Keratinocyte (primary cell): ENCODE data around the gene CCDC174. TPM values are rescaled to one million over a fixed set of nuclear protein-coding genes. Genes with fewer than 3 reads are reported as not detected.

Source experiments
- DNase-seq: peaks from one replicate; pipeline ENCODE4 v3.0.0-alpha.2; 2011; ENCODE audit warnings: low read depth, missing footprints, low spot score
- FAIRE-seq: peaks from 2 replicates; lab custom pipeline; 2011; peaks lifted over from hg19 to GRCh38; lab: Jason Lieb, UNC
- H2AFZ ChIP-seq: 2 replicates; pipeline ENCODE4 v1.6.0; 2012; ENCODE audit warnings: low read length, control low read depth, inconsistent platforms; ENCODE audit not compliant: control insufficient read depth
- H3K27ac ChIP-seq: 2 replicates; pipeline ENCODE4 v1.5.1; 2011; ENCODE audit warnings: low read length; ENCODE audit not compliant: control insufficient read depth, insufficient read depth
- H3K27me3 ChIP-seq: 3 replicates; pipeline ENCODE4 v1.6.0; 2011; ENCODE audit warnings: low read length; ENCODE audit not compliant: control insufficient read depth, insufficient read depth; ENCODE audit errors: extremely low read depth
- H3K36me3 ChIP-seq, 2 experiments: 2 replicates in 1 of 2; 3 replicates in 1 of 2; pipeline ENCODE4 v1.5.1; 2011; ENCODE audit warnings: low read length in 2 of 2, mild to moderate bottlenecking in 1 of 2; ENCODE audit not compliant: control insufficient read depth in 2 of 2, insufficient read depth in 2 of 2; ENCODE audit errors: extremely low read depth in 1 of 2
- H3K4me1 ChIP-seq: 3 replicates; pipeline ENCODE4 v1.5.1; 2011; ENCODE audit warnings: low read length; ENCODE audit not compliant: control insufficient read depth, insufficient read depth; ENCODE audit errors: extremely low read depth
- H3K4me2 ChIP-seq: 3 replicates; pipeline ENCODE4 v1.6.0; 2011; ENCODE audit warnings: low read depth, low read length; ENCODE audit not compliant: control insufficient read depth, insufficient read depth; ENCODE audit errors: extremely low read depth
- H3K4me3 ChIP-seq, 3 experiments: fragments of 200-600 bp in 1 of 3; sonication (generic) in 1 of 3; 2 replicates in 2 of 3; 3 replicates in 1 of 3; pipeline ENCODE4 v1.5.1; 2011 to 2016; ENCODE audit warnings: low read length in 3 of 3, mild to moderate bottlenecking in 3 of 3, control low read depth in 2 of 3, inconsistent platforms in 1 of 3, low read depth in 1 of 3, mixed read lengths in 1 of 3, mixed run types in 1 of 3, moderate library complexity in 1 of 3; ENCODE audit not compliant: control insufficient read depth in 2 of 3, insufficient read depth in 2 of 3; ENCODE audit errors: extremely low read depth in 1 of 3
- H3K79me2 ChIP-seq: 2 replicates; pipeline ENCODE4 v1.6.0; 2012; ENCODE audit warnings: low read length; ENCODE audit not compliant: control insufficient read depth, insufficient read depth
- H3K9ac ChIP-seq: 3 replicates; pipeline ENCODE4 v1.6.0; 2011; ENCODE audit warnings: low read length; ENCODE audit not compliant: control insufficient read depth, insufficient read depth; ENCODE audit errors: extremely low read depth
- H3K9me1 ChIP-seq: 3 replicates; pipeline ENCODE4 v1.6.0; 2011; ENCODE audit warnings: low read length; ENCODE audit not compliant: control insufficient read depth, insufficient read depth; ENCODE audit errors: extremely low read depth
- H3K9me3 ChIP-seq: 2 replicates; pipeline ENCODE4 v1.5.1; 2012; ENCODE audit warnings: low read depth, low read length; ENCODE audit not compliant: control insufficient read depth
- H4K20me1 ChIP-seq: 3 replicates; pipeline ENCODE4 v1.6.0; 2011; ENCODE audit warnings: low read length; ENCODE audit not compliant: control insufficient read depth, insufficient read depth; ENCODE audit errors: extremely low read depth
- EZH2 ChIP-seq: IDR thresholded peaks from one replicate; pipeline ENCODE4 v1.6.1; 2012; ENCODE audit warnings: inconsistent platforms, mild to moderate bottlenecking, low read length, moderate library complexity
- dilution Hi-C: fragments of 300-500 bp; cut with MboI; formaldehyde crosslinking; loops from one replicate; pipeline ENCODE4 v1.7.0; 2020; ENCODE audit warnings: low sequenced_read_pairs; ENCODE audit not compliant: extremely low pct_ligation_motif_present
- polyA plus RNA-seq, 5 experiments: library from polyadenylated mRNA; depleted of rRNA in 3 of 5; stranded (reverse) in 3 of 5; stranded (forward) in 1 of 5; unstranded in 1 of 5; fragments of >200 nt; gene quantifications; 1 replicate in 1 of 5; 2 replicates in 3 of 5; 3 replicates in 1 of 5; pipeline versions ENCODE4 v1.2.1 to v1.2.3, GENCODE V29; 2011 to 2012; ENCODE audit warnings: missing spikeins in 2 of 5, low read depth in 1 of 5, low replicate concordance in 1 of 5
- TF ChIP-seq, protein P1 (sequence below), 3 experiments: IDR thresholded peaks in 1 of 3; conservative IDR thresholded peaks in 1 of 3; optimal IDR thresholded peaks in 1 of 3; 2 replicates in 2 of 3; 3 replicates in 1 of 3; pipeline versions ENCODE3 to v1.5.1; 2011; ENCODE audit warnings: low read length in 3 of 3, mild to moderate bottlenecking in 3 of 3, moderate library complexity in 2 of 3, control low read depth in 1 of 3, inconsistent platforms in 1 of 3; ENCODE audit not compliant: insufficient read depth in 2 of 3; ENCODE audit errors: extremely low read depth in 1 of 3

CCDC174 gene
- polyA plus RNA-seq, 1 donor (not counting 4 experiments of a cell fraction or from before 2014, with no cell fraction given): 6.2 TPM

DNA sequence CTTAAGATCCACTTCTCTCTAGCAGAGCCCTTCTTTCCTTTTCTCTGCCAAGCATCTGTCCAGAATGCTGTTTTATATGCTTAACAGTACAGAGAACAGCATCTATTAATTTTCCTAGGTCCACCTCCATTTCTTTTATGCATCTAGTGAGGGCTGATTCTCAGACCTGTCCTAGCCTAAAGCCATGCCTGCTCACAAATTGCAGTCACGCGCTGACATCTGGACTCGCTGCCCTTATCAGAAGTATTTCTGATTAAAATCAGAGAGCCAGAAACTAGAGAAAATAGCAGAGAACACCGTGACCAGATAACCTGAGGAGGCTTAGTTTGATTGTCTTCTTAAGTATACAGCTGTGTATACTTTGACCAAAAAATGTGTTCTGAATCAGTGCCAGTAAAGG is 25.3 kb downstream of the CCDC174 start:
- no peaks in the 10 kb centered on the region for H3K27me3 ChIP-seq
- dilution Hi-C loops: no loop called here
- no peaks in the 10 kb centered on the region for H3K4me1 ChIP-seq
- H3K9ac ChIP-seq: no peak overlapping the region
- H3K4me2 ChIP-seq: no peak overlapping the region
- H3K79me2 ChIP-seq: no peaks in the 10 kb centered on the region
- H3K9me3 ChIP-seq: peaks cover 2% of the 10 kb centered on the region
- FAIRE-seq (no peak), DNase-seq (no peak)
- H3K36me3 ChIP-seq: peaks cover 3 to 4% of the 10 kb centered on the region in 2 experiments
- H2AFZ ChIP-seq: no peak overlapping the region
- H3K27ac ChIP-seq: no peak overlapping the region
- no peaks in the 10 kb centered on the region for H3K9me1 ChIP-seq
- no peak overlapping the region for H3K4me3 ChIP-seq
- TF ChIP-seq, protein P1, sequence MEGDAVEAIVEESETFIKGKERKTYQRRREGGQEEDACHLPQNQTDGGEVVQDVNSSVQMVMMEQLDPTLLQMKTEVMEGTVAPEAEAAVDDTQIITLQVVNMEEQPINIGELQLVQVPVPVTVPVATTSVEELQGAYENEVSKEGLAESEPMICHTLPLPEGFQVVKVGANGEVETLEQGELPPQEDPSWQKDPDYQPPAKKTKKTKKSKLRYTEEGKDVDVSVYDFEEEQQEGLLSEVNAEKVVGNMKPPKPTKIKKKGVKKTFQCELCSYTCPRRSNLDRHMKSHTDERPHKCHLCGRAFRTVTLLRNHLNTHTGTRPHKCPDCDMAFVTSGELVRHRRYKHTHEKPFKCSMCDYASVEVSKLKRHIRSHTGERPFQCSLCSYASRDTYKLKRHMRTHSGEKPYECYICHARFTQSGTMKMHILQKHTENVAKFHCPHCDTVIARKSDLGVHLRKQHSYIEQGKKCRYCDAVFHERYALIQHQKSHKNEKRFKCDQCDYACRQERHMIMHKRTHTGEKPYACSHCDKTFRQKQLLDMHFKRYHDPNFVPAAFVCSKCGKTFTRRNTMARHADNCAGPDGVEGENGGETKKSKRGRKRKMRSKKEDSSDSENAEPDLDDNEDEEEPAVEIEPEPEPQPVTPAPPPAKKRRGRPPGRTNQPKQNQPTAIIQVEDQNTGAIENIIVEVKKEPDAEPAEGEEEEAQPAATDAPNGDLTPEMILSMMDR (optimal IDR thresholded peaks at IDR 0.05 in 1 of 3, IDR thresholded peaks at IDR 0.05 in 1 of 3, conservative IDR thresholded peaks at IDR 0.05 in 1 of 3; ENCODE audit: extremely low read depth in 1 of 3, insufficient read depth in 2 of 3, low read length in 3 of 3): no peak
- no peak for TF ChIP-seq EZH2
- H4K20me1 ChIP-seq: no peaks in the 10 kb centered on the region

DNA sequence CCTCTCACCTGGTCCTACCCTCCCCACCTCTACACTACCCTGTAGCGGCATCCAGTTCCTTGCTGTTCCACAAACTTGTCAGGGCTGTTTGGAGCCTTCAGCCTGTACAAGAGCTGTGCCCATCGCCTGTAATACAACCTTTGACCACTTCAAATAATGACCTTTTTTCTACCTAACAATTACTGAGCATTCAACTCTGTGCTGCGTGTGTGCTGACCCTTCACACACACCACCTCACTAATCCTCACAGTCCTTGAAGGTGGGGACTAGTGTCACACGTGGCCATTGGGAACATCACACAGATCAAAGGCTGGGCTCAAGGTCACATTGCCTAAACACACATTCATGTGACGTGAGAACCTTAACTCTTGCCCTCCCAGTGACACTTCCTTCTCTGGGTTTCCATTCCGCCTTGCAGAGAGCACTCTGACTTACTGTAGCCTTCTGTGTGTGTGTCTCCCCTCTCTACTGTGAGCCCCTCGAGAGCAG is 26.5 kb downstream of the CCDC174 start:
- H3K27me3 ChIP-seq: no peaks in the 10 kb centered on the region
- no peaks in the 10 kb centered on the region for H3K79me2 ChIP-seq
- no peaks in the 10 kb centered on the region for H3K36me3 ChIP-seq
- H3K9me3 ChIP-seq: peaks cover 2% of the 10 kb centered on the region
- dilution Hi-C loops: no loop called here
- no peak for DNase-seq
- no peaks in the 10 kb centered on the region for H3K9me1 ChIP-seq
- no peaks in the 10 kb centered on the region for H3K4me1 ChIP-seq
- no peak overlapping the region for H3K4me3 ChIP-seq
- TF ChIP-seq EZH2: no peak
- TF ChIP-seq, protein P1 (optimal IDR thresholded peaks at IDR 0.05 in 1 of 3, IDR thresholded peaks at IDR 0.05 in 1 of 3, conservative IDR thresholded peaks at IDR 0.05 in 1 of 3; ENCODE audit: extremely low read depth in 1 of 3, insufficient read depth in 2 of 3, low read length in 3 of 3): no peak
- H4K20me1 ChIP-seq: no peaks in the 10 kb centered on the region
- no peak overlapping the region for H3K27ac ChIP-seq
- FAIRE-seq: no peak
- no peak overlapping the region for H3K9ac ChIP-seq
- no peak overlapping the region for H3K4me2 ChIP-seq
- no peak overlapping the region for H2AFZ ChIP-seq
